COLO829 (cell line): ENCODE data around the gene TRIM7.
A peak's percentile ranks its signal among the peaks of the same experiment; 100 is the strongest.
"Not testable (repeated sequence)": the region's sequence is repeated elsewhere in the genome, so short reads cannot be mapped to it uniquely, and the experiment has no call there.

Experiments
- DNase-seq: peaks from one replicate; pipeline ENCODE4 v3.0.0; 2012; ENCODE audit warnings: low spot score

The TRIM7 gene

DNA sequence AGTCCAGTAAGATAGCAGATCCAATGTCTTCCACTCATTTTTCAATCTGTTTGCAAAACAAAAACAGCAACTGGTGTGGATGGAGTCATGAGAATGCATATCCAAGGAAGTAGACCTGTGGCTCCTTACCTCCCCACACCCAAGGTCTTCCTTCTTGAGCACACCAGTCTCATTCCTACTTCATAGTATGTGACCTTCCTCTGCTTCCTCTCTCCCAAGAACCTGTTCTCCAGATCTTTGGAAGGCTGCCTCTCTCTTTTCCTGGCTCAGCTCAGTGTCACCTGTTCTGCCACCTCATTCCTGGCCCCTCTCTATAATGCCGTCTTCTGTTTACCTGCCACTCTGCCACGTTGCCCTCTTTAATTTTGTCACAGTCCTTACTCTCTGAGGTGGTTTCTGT lies 7.9 kb upstream of the TRIM7 start:
- no peak for DNase-seq

DNA sequence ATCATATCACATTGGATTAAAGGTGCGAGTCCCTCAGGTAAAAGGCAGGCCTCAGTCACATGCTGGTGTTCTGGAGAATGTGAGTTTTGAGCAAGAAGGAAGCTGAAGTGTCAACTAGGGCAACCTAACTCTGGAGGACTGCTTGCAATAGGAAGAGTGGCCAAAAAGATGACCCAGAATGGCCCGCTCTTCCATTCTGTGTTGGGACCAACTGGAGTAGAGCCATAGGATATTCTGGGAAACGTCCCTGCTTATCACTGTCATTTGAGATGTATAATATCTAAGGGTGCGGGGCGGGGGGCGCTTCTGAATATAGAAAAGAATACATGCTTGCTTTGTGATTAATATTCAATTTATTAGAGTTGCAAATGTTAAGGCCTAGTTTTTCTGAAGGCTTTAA lies 7.1 kb upstream of the TRIM7 start:
- no peak for DNase-seq

GRCh38 chr5:181211208-181211607 lies 6.2 kb upstream of the TRIM7 start:
- DNase-seq, result no peak

GRCh38 chr5:181210698-181211097 lies 5.7 kb upstream of the TRIM7 start:
- DNase-seq, result not testable (repeated sequence)

DNA sequence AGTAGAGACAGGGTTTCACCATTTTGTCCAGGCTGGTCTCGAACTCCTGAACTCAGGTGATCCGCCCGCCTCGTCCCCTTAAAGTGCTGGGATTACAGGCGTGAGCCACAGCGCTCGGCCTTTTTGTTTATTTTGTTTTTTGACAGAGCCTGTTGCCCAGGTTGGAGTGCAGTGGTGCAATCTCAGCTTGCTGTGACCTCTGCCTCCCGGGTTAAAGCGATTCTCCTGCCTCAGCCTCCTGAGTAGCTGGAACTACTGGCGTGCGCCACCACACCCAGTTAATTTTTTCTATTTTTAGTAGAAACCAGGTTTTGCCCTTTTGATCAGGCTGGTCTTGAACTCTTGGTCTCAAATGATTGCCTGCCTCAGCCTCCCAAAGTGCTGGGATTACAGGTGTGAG lies 5.2 kb upstream of the TRIM7 start:
- not testable (repeated sequence) for DNase-seq

GRCh38 chr5:181209006-181209405 lies 4.0 kb upstream of the TRIM7 start:
- DNase-seq, result not testable (repeated sequence)

- DNase-seq, result no peak
These were observed 2.9 kb upstream of the TRIM7 start for GRCh38 chr5:181207960-181208253.

GRCh38 chr5:181207214-181207959 lies 2.4 kb upstream of the TRIM7 start:
- peak; percentile 62 for DNase-seq

DNA sequence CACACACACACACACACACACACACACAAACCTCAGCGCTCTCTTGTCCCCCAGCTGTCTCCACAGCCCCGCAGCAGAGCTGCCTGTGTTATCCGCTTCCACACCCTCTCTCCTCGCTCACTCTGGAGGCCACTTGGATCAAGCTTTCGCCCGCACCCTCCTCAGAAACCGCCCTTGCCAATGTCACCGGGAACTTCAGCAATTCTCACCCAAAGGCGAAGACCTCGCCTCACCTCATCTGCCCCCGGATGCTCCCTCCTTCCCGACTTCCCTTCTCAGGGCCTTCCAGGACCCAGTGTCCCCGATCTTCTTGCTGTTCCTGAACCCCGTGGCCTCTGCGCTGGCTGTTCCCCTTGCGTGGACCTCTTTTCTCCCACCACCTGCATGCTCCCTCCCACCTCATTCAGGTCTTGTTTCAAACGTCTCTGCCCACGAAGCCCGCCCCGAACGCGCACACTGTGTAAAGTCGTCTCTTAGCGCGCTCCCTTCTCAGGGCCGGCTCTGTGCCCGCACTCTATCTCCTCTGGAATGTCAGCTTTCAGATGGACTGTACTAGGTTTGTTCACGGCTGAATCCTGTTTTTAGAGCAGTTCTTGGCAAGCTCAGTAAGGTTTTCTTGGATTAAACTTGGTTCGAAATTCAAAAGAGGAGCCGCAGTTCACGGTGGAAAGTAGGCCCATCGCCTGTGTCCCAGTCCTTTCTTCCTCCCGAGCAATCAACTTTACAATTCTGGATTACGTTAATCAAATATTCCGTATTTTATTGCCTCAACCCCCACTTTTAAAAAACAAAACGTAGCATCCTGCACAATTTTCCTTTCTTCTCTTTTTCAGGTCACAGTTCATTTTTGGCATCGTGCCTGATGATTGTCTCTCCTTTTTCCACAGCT lies 1.0 kb upstream of the TRIM7 start:
- DNase-seq, result no peak

GRCh38 chr5:181204113-181204825 lies 727 bp downstream of the TRIM7 start:
- no peak for DNase-seq

DNA sequence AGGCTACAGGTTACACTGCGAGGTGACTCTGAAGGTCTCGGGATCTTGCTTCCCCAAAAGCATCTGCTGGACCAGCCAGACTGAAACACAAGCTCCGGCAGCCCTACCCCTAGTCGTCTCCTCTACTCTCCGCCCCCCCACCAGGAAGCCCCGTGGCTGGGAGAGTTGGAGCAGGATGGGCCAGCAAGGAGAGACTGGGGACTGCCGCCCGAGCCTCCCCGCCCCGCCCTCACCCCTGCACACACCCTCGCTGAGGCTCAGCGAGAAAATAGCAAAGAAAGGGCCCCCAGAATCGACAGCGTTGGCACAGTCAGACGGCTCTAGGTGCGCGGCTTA lies 1.3 kb downstream of the TRIM7 start:
- no peak for DNase-seq

- no peak for DNase-seq
These were observed 1.8 kb downstream of the TRIM7 start for GRCh38 chr5:181203093-181203711.

GRCh38 chr5:181200816-181201215 lies 4.2 kb downstream of the TRIM7 start:
- no peak for DNase-seq

- DNase-seq, result no peak
These were observed 4.9 kb downstream of the TRIM7 start for GRCh38 chr5:181199881-181200638.

- no peak for DNase-seq
These were observed 6.0 kb downstream of the TRIM7 start for GRCh38 chr5:181198905-181199519.

DNA sequence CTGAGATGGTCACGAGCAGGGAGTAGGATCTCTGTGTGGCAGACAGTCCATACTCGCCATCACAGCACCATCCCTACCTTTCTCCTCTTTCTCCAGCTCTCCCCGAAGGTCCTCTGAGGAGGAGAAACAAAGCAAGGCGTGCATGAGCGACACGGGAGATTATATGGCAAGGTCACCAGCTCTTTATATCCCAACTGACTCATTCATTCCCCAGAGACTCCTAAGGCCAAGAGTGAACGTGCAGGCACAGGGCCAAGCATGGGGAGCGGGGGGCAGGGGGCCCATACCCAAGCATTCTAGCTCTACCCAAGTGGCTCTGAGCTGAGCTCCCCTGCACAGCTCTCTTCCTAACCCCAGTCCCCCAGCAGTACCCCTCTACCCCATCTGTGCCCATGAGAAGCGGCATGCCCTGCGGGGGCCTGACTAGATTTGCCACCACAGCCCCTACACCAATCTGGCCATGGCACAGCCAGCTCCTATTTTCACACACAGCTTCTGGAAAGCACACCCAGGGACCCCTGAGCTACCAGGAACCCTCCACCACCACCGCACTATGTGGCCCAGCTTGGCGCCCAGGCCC lies 6.8 kb downstream of the TRIM7 start:
- no peak for DNase-seq

DNA sequence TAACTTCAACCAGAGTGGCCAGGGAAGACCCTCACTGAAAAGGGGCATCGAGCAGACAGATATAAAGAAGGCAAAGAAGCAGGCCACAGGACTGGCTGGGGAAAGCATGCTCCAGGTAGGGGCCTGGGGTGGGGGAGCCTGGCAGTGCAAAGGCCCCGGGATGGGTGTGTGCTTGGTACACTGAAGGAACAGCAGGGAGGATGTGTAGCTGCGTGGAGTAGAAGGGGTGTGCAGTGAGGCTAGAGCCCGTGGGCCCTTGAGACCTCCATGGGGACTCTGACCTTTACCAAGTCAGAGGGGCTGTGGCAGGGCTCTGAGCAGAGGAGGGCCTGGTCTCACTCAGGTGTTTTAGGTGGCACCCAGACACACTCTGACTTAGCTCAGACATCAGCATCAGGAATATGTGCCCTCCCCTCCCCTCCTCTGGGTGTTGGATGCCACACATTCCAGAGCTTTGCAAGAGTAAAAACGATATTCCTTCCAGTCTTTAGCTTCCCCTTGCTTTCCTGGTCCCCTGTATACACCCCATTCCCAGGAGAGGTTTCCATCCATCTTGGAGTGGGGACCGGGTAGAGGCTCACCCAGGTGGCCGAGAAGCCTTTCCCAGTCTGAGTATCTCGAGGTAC lies 7.6 kb downstream of the TRIM7 start:
- no peak for DNase-seq

DNA sequence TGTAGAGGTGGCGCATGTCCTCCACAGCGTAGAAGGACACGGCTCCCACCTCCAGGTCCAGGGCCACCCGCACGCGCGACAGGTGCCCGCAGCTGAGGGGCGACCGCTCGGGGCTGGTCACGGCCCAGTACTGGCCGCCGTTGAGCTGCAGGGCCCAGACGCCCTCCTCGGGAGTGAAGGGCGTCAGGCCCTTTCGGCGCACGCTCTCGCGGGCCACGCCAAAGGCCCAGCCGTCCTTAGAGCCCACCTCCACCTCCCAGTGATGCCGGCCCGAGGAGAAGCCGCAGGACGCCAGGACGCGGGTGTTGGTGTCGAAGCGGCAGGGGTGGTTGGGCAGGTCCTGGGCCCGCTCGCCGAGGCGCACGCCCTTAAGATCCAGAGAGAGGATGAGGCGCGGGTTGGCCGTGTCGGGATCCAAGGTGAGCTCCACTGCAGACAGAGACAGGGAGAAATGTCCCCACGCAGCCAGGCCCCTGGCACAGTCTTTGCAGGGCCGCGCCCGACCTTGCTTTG lies 9.7 kb downstream of the TRIM7 start:
- DNase-seq, result no peak

DNA sequence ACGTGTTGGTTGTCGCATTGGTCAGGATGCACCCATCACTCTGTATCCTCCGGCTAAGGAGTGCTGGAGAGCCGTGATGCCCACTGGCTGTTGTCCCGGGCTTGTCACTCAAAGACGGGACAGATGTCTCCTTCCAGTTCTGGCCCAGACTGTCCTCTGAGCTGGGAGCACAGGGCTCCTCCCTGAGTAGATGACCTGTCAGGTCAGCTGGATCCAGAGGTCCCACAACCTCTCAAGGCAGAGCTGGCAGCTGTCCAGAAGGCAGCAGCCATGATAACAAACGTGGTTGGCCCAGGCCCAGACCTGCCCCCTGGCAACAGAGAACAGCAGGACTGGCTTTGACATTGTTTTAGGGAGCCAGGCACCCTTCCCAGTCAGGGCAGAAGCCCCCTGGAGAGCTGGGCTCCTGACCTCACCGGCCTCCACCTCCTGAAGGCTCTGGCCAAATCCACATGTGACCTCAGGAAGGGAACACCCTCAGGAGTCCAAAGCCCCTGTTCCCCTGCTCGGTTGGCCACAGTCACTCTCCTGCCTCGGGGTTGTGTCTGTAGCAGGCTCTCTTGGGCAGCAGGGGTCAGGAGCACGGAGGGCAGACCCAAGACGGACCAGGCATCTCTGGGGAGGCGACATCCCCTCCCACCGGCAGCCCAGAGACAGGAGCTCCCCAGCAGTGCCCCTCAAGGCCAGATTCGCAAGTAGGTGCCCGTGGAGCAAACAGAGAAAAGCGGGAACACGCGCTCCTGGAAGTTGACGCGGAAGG lies 10.3 kb downstream of the TRIM7 start:
- DNase-seq, result no peak

DNA sequence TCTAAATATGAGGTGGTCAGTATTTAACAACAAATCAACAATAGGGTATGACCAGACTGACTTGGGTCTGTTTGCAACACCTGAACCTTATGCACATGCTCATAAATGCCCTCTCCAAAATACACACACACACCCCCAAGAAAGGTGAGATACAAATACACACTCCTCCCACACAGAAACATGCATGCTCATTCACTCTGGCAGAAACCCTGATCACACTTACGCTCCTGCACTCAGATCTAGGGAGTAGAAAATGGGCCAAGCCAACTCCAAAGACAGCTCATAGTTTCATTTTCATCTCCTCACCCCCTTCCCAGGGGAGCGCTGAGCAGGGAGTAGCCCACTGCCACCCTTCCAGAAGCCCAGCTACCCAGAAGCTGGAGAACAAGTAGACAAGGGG lies 11.3 kb downstream of the TRIM7 start:
- no peak for DNase-seq
